NCI-H1436 treated with DMSO at 0.1 percent for 48 hours (cell line): ENCODE measurements around the gene ATIC.

Source experiments
- DNase-seq: peaks from one replicate; lab custom pipeline; 2025; lab: John Stamatoyannopoulos, UW

The ATIC gene

GRCh38 chr2:215399067-215399716, 87.3 kb downstream of the ATIC start:
- no peak for DNase-seq
